ENCODE results near the gene TIGD7.
A peak's percentile ranks its signal among the peaks of the same experiment; 100 is the strongest.

DNA sequence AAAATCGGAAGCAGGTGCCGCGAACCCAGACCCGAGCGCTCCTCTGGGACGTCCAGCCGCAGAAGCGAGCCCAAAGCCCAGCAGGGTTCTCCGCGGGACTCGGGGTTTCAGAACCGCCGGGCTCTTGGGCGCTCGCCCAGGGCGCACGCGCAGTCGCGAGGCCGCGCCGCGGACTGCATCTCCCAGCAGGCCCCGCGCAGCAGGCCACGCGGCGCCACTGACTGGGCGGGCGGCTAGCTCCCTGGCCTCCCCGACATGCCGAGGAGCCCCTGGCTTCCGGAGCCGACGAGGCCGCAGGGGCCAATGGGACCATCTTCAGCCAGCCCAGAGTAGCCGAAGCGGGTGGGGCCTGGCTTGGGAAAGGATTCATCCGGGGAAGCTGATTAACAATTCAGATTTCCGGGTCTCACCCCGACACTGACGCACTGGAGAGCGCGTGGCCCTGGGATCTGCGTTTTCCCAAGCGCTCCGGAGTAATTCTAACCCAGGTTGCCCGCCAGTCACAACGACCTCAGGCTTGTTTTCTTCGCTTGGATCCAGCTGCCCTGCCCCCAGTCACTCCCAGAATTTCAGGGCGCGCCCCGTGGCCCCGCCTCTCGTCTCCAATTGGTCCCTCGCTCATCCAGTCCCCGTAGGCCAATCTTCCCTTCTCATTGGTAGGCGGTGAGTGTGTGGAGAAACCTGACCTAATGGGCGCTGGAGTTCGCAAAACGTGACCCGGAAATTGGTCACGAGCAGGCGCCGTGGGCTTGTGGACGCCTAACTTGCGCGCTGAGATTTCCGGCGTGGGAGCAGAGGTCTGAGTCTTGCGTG, 22.3 kb downstream of the TIGD7 start, which contains the start of gene ZNF263:
- TF ChIP-seq, protein P1, sequence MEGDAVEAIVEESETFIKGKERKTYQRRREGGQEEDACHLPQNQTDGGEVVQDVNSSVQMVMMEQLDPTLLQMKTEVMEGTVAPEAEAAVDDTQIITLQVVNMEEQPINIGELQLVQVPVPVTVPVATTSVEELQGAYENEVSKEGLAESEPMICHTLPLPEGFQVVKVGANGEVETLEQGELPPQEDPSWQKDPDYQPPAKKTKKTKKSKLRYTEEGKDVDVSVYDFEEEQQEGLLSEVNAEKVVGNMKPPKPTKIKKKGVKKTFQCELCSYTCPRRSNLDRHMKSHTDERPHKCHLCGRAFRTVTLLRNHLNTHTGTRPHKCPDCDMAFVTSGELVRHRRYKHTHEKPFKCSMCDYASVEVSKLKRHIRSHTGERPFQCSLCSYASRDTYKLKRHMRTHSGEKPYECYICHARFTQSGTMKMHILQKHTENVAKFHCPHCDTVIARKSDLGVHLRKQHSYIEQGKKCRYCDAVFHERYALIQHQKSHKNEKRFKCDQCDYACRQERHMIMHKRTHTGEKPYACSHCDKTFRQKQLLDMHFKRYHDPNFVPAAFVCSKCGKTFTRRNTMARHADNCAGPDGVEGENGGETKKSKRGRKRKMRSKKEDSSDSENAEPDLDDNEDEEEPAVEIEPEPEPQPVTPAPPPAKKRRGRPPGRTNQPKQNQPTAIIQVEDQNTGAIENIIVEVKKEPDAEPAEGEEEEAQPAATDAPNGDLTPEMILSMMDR (IDR thresholded peaks at IDR 0.05) = no peak
- peak; percentile 78 for TF ChIP-seq POLR2A (IDR thresholded peaks at IDR 0.05)

Data from ovary (tissue), 3 donors.